ENCODE measurements around the gene SDC1.
"Not testable (repeated sequence)": the region's sequence is repeated elsewhere in the genome, so short reads cannot be mapped to it uniquely, and the experiment has no call there.

SDC1 gene

GRCh38 chr2:20196053-20196656 lies 28.8 kb downstream of the SDC1 start:
- no peak for DNase-seq

- no peak for DNase-seq
These were observed 29.4 kb downstream of the SDC1 start for GRCh38 chr2:20195431-20196033.

- DNase-seq, result not testable (repeated sequence)
These were observed 29.9 kb downstream of the SDC1 start for GRCh38 chr2:20195016-20195411.

- DNase-seq, result no peak
These were observed 30.6 kb downstream of the SDC1 start for GRCh38 chr2:20194097-20195015.

- no peak for DNase-seq
These were observed 31.7 kb downstream of the SDC1 start for GRCh38 chr2:20193185-20193584.

- DNase-seq, result no peak
These were observed 32.1 kb downstream of the SDC1 start for GRCh38 chr2:20192781-20193180.

- DNase-seq, result no peak
These were observed 33.0 kb downstream of the SDC1 start for GRCh38 chr2:20191714-20192569.

- DNase-seq, result no peak
These were observed 33.8 kb downstream of the SDC1 start for GRCh38 chr2:20190876-20191713.

- no peak for DNase-seq
These were observed 34.8 kb downstream of the SDC1 start for GRCh38 chr2:20190170-20190569.

GRCh38 chr2:20189299-20189931 lies 35.5 kb downstream of the SDC1 start:
- DNase-seq, result no peak

- DNase-seq, result no peak
These were observed 36.1 kb downstream of the SDC1 start for GRCh38 chr2:20188851-20189250.

GRCh38 chr2:20188201-20188600 lies 36.7 kb downstream of the SDC1 start:
- no peak for DNase-seq

GRCh38 chr2:20187331-20187730 lies 37.6 kb downstream of the SDC1 start:
- no peak for DNase-seq

GRCh38 chr2:20186855-20187187 lies 38.1 kb downstream of the SDC1 start:
- no peak for DNase-seq

- DNase-seq, result no peak
These were observed 38.7 kb downstream of the SDC1 start for GRCh38 chr2:20186078-20186854.

- DNase-seq, result no peak
These were observed 39.5 kb downstream of the SDC1 start for GRCh38 chr2:20185176-20186022.

- DNase-seq, result no peak
These were observed 40.6 kb downstream of the SDC1 start for GRCh38 chr2:20184067-20184938.

GRCh38 chr2:20183373-20183772 lies 41.6 kb downstream of the SDC1 start:
- DNase-seq, result no peak
